ENCODE measurements around the gene NUDT7.

GRCh38 chr16:77780378-77780837 is 58.1 kb downstream of the NUDT7 start:
- no peak for TF ChIP-seq CTCF (IDR thresholded peaks at IDR 0.05)
- no peak for TF ChIP-seq POLR2A (IDR thresholded peaks at IDR 0.05)
- TF ChIP-seq EP300 (IDR thresholded peaks at IDR 0.05): no peak

Data from suprapubic skin (tissue), 3 donors.